ENCODE results near the gene UBLCP1.

UBLCP1 gene

DNA sequence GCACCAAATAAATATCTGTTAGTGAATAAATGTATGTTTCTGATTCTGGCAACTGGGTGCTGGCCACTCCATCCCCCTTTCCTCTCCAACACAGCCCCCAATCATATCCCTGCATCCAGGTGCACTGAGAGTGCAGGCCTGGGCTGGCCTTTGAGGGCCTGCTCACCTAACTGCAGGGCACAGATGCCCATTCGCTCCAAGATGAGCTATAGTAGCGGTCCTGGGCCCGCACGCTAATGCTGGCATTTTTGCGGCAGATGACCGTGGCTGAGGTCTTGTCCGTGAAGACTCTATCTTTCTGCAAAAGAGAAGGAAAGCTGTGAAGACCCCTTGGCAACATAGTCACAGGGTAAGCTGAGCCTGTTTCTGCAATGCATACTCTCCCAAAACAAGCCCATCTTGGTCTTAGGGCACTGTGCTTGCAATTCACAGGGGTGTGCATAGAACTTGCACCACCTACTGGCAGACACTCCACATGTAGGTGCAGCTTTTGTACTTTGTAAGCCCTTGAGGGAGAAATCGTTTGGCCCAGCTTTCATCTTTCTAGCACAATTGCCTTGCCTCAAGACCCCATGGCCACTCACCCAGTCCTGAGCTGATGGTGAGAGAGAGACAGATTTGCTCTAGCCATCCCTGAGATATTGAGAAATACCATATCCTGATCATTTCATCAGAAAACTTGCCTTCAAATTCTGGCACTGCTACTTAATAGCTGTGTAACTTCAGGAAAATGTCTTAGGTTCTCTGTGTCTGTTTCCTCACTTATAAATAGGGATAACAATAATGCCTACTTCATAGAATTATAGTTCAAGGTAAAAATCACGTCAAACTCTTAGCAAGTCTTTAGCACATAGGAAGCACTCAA is 53.7 kb downstream of the UBLCP1 start:
- peak; percentile 78 for DNase-seq

DNA sequence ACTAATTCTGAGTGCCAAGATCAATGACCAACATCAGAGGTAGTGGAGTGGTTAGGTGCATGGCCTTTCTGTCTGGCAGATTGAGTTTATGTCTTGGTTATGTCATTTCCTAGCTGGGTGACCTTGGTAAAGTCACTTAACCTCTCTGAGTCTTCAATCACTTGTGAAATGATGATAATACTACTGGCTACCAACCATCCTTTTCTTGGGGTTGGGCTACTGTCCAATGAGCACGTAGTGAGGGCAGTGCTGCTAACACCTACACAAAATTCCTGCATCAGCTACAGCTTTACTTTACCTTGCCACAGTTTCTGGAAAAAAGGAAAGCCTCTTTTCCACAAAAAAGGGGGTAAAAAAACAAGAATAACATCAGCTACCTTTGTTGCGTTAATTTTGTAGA is 54.8 kb downstream of the UBLCP1 start:
- DNase-seq, result no peak

DNA sequence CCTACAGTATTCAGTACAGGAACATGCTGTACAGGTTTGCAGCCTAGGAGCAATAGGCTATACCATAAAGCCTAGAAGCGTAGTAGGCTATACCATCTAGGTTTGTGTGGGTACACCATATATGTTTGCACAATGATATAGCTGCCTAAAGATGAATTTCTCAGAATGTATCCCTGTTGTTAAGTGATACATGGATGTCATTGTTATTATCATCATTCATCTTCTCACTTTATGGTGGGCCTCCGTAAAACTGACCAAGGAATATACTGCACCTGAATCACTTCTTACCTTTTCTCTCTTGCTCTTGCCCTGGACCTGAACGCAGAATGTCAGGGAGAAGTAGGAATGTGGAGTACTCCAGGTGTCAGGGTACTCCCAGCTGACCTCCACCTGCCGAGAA is 55.4 kb downstream of the UBLCP1 start:
- DNase-seq, result no peak

DNA sequence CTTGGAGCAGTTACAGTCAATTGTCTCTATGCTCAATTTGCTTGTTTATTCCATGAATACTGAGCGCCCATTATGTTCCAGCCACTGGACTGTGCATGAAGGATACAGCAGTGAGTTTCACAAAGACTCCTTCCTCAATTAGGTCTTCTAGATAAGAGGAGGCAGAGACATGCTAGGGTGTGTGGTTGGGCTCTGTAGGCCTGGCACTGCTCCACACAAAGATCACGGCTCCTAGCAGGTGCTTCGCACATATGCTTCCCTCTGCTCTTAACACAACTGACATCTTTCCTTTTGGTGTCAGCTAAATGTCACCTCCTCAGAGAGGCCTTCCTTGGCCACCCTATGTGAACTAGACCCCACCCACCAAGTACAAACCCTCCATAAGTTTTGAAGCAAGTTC is 56.3 kb downstream of the UBLCP1 start:
- DNase-seq, result no peak

DNA sequence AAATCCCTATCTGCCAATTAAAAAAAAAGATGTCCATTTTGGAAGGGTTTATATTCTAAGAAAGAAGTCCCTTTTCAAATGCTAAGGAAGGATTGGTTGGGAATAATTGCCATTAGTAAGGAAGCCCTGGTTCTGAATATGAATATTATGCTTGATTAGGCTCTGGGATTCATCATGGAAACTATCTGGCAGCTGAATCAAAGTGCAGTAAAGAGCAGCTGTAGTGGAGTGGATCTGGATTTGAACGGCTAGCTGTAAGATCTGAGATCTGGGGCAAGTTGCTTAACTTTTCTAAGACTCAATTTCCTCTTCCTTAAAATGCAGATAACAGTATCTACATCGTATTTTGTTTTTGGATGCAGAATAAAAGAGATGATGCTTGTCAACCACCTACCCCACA is 56.7 kb downstream of the UBLCP1 start:
- no peak for DNase-seq

DNA sequence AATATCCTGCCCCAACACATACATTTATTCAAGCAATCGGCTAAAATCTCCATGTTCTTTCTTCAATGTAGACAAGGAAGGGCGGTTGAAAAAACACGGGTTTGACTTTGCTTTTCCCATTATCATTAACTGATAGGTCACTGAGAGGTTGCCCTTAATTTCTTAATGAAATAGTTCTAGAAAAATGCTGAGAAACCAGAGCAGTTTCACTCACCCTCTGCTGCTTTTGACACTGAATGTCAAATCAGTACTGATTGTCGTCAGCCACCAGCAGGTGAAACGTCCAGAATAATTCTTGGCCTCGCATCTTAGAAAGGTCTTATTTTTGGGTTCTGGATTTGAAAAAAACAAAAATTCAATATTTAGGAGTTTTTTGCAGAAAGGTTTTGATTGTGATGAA is 59.1 kb downstream of the UBLCP1 start:
- no peak for DNase-seq

DNA sequence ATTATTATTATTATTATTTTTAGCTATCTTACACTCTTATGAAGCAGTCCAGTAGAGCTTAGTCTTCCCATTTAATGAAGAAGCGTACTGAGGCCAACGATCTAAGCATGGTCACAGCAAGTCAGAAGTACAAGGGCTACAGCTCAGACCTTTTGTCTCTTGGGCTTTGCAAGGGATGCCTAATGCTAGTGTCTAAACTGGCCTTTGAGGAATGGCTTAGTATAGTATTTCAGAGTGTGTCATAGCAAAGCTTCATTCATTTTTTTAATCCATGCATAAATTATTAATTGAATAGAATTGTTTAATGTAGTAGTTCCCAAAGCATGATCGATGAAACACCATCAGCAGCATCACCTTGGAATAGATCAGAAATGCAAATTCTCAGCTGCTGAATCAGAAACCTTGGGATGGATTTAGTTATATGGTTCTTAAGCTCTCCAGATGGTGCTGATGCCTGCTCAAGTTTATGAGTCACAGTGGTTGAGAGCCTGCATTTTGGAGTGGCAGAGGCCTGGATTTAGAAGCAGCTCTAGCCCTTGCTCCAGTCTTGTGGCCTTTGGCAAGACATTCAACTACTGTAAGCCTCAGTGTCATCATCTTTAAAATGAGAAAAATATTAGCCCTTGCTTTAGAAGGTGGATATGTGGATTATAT is 61.1 kb downstream of the UBLCP1 start:
- peak; percentile 35 for DNase-seq

DNA sequence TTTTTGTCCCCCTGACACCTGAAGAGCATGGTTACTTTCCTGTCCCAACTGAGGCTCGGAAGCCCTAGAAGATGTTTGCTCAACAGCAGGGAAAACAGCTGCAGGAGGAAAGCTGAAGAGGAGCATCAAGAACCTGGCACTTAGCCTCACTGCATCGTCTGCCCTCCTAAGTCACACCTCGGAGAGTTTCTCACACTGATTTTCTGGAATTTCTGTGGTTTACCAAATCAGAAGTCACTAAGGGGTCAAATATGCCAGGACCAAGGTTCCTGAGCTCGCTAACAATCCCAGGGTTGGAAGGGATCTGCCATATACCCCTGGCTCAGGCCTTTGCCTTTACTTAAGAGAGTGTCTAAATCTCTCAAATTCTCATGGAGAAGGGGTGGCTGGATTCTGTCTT is 61.9 kb downstream of the UBLCP1 start:
- no peak for DNase-seq

DNA sequence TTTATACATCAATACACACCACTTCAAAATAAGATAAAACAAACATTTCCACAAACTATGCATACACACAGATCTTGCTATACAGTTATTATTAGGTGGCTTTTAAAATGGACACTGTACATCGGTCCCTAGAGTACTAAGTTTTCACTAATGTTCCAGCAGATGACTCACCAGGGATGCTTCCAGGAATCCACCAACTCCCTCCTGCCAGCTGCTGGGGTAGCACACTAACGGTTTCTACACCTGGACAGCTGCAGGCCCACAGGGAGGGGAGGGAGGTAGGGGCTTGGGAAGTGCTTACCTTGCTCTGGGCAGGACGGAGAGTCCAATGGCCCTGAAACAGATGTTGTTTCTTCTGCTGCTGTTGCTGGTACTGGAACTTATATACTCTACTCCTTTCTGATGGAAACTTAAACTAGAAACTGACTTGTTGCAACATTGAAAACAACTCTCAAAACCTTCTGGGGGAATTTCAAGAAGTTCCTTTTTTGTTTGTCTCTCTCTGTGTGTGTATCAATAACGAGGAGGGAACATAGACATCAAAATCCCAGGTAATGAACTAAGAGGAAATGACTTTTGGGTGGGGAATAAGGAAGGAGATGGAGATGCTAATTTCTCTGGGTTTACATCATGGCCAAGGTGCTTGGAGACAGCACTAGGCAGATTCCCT is 67.2 kb downstream of the UBLCP1 start, which contains the start of gene IL12B:
Gene IL12B (minus strand): TSS at position 357 of the 670 bp plus-strand sequence. CDS start 3,705 bp downstream, outside the sequence.
- peak; percentile 20 for DNase-seq

DNA sequence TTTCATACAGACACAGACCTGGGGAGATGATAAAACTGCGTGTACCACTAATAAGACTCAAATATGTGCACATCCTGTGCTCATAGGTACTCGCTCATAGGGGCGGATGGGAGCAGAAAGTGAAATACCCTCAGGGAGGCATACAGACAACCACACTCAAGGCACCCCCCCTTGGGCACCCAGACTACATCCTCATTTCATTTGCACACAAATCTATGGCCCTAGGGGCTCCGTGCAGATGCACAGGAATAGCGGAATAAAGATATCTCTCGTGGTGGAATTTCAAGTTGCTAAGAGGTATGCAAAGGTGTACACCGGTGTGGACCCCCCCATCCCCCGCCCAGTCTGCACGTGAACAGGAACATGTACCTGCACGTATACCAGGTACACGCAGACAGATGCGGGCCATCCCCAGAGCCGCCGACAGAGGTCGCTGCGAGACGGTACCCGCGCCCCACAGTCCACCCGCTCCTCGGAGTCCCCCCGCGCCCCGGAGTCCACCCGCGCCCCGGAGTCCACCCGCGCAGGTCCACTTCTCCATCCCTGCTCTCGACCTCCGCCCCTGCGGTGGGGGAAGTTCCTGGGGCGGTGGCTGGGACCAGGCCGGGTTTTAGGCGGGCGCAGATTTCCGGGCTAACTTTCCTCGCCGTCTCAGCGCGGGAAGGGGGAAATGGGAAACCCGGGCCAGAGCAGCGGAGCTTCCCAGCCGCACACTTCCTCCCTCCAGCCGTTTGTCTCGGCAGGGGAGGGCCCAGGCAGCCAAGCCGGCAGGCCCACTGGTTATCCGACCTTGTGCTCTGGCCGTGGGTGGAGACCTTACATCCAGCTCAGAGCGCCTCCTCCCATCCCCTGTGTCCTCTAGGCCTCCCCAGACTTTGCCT is 68.2 kb downstream of the UBLCP1 start:
- DNase-seq, result peak; percentile 82

DNA sequence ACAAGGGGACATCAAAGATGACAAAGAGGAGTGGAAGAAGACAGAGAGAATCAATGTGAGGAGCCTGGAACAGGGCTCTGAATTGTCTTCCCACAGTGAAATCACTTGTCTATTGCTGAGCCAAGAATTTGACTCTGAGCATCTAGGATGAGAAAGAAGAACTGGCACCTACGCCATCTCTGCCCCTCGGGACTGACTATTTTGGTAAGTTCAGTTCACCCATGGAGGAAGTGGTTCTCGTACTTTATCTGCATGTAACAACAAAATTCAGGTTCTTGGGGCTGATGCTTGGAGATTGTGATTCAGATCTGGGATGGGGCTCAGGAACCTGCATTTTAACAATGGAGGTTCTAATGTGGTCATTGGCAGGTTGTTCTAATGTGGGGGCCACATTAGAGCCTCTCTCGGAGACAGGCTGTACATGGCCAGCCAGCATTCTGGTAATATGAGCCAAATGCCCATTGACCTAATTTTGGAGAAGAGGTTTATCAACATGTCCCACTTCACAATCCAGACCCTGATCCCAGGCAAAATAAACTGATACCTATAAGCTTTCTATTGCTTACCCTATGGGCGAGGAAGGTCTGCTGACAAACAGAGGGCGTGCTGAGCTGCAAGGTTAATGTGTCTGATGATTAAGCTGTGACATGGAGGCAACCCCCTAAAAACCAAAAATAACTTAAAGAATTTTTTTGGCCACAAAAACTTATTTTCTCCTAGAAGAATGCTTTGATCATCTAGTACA is 69.9 kb downstream of the UBLCP1 start:
- DNase-seq, result no peak

DNA sequence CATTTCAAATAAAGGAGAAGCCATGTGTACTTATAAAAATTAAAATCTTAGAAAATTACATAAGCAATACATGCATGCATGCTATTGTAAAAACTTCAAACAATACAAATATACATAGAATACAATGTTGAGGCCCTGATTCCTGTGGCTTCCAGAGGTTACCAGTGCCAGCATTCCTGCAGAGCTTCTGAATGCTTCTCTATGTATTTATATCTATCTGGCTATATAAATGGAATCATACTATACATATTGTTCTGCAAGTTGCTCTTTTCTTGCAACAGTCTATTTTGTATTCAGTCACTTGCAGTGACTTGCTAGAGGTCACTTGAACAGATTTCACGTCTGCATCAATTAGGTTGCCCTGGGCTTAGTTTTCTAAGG is 70.4 kb downstream of the UBLCP1 start:
- no peak for DNase-seq

All from DMS53 (cell line).